BJ (cell line): ENCODE results near the gene ERG. TPM values are rescaled to one million over a fixed set of nuclear protein-coding genes. Genes with fewer than 3 reads are reported as not detected.

Experiments used
- CTCF ChIA-PET: fragments of 350-600 bp; formaldehyde crosslinking; extraction: SDS; loops from one replicate; lab custom pipeline; 2021; ENCODE audit warnings: antibody characterized with exemption, inconsistent platforms; lab: Yijun Ruan, JAX
- POLR2A ChIA-PET: fragments of 300-600 bp; sonication (Branson Sonifier 250); formaldehyde crosslinking; extraction: SDS; loops from one replicate; lab custom pipeline; 2021; ENCODE audit warnings: antibody characterized with exemption; lab: Charles Lee
- DNase-seq: peaks from one replicate; pipeline ENCODE4 v3.0.0-alpha.2; 2011; ENCODE audit warnings: low read depth
- H3K27me3 ChIP-seq: 2 replicates; pipeline ENCODE4 v1.6.0; 2011; ENCODE audit warnings: low read length; ENCODE audit not compliant: control insufficient read depth, insufficient read depth
- H3K36me3 ChIP-seq: 2 replicates; pipeline ENCODE4 v1.5.1; 2011; ENCODE audit warnings: low read length; ENCODE audit not compliant: control insufficient read depth, insufficient read depth
- H3K4me3 ChIP-seq: 2 replicates; pipeline ENCODE4 v1.5.1; 2011; ENCODE audit warnings: low read depth, mild to moderate bottlenecking, control low read depth, low read length
- CTCF ChIP-seq: IDR thresholded peaks from 2 replicates; pipeline ENCODE4 v1.5.1; 2011; ENCODE audit warnings: low read depth, mild to moderate bottlenecking, control low read depth, inconsistent platforms, low read length, moderate library complexity; ENCODE audit not compliant: insufficient read depth
- polyA plus RNA-seq: library from polyadenylated mRNA; depleted of rRNA; stranded (reverse); fragments of >200 nt; gene quantifications from 2 replicates; pipeline ENCODE4 v1.2.3, GENCODE V29; 2011

The ERG gene
- polyA plus RNA-seq, 1 experiment = not detected

GRCh38 chr21:38413958-38414548 is 84.2 kb downstream of the ERG start:
- DNase-seq = no peak
- POLR2A ChIA-PET = no interaction called here
- CTCF ChIA-PET = interaction anchor here (0.8 kb wide), 1 partner anchor 11 kb away, joined by 3 read pairs; no protein-coding TSS in a partner anchor
- no peak for TF ChIP-seq CTCF
- Histone ChIP-seq H3K4me3 (no peak overlapping the region), H3K36me3 (no peaks in the 10 kb centered on the region), H3K27me3 (peaks cover 4% of the 10 kb centered on the region)

GRCh38 chr21:38410466-38410865 is 87.8 kb downstream of the ERG start:
- Histone ChIP-seq H3K4me3 (no peak overlapping the region), H3K27me3 (peaks cover 2% of the 10 kb centered on the region), H3K36me3 (no peaks in the 10 kb centered on the region)
- no peak for TF ChIP-seq CTCF
- POLR2A ChIA-PET = no interaction called here
- CTCF ChIA-PET = no interaction called here
- DNase-seq = no peak

- CTCF ChIA-PET = no interaction called here
- TF ChIP-seq CTCF = no peak
- H3K27me3 ChIP-seq = peaks cover 2% of the 10 kb centered on the region
- H3K4me3 ChIP-seq = no peak overlapping the region
- H3K36me3 ChIP-seq = no peaks in the 10 kb centered on the region
- POLR2A ChIA-PET = no interaction called here
- DNase-seq = no peak
Observed at GRCh38 chr21:38409907-38410306, 88.4 kb downstream of the ERG start.

- peaks cover 9% of the 10 kb centered on the region for H3K27me3 ChIP-seq
- no peak for DNase-seq
- CTCF ChIA-PET = interaction anchor here (1.0 kb wide), 1 partner anchor 25 kb away, joined by 4 read pairs; no protein-coding TSS in a partner anchor
- no peaks in the 10 kb centered on the region for H3K36me3 ChIP-seq
- POLR2A ChIA-PET = no interaction called here
- no peak overlapping the region for H3K4me3 ChIP-seq
- TF ChIP-seq CTCF = no peak
Observed at GRCh38 chr21:38404177-38404576, 94.1 kb downstream of the ERG start.

GRCh38 chr21:38402795-38403194 is 95.5 kb downstream of the ERG start:
- DNase-seq = no peak
- POLR2A ChIA-PET = no interaction called here
- H3K36me3 ChIP-seq = no peaks in the 10 kb centered on the region
- H3K27me3 ChIP-seq = peaks cover 10% of the 10 kb centered on the region
- CTCF ChIA-PET = interaction anchor here (1.1 kb wide), 1 partner anchor 15 kb away, joined by 4 read pairs; no protein-coding TSS in a partner anchor
- TF ChIP-seq CTCF = no peak
- no peak overlapping the region for H3K4me3 ChIP-seq
